Prostate gland (tissue), 2 donors: ENCODE measurements around the gene TSPYL6. TPM values are rescaled to one million over a fixed set of nuclear protein-coding genes. Genes with fewer than 3 reads are reported as not detected.

Experiments
- DNase-seq: peaks from one replicate; pipeline ENCODE4 v3.0.0-alpha.2; 2019; ENCODE audit warnings: low spot score
- H3K27ac ChIP-seq, 2 donors: fragments of 200-600 bp; sonication (generic); 2 replicates each; pipeline ENCODE4 v1.5.1; 2017 to 2019
- H3K27me3 ChIP-seq: fragments of 200-600 bp; sonication (generic); replicated peaks from 2 replicates; pipeline ENCODE4 v1.5.1; 2019; ENCODE audit not compliant: insufficient read depth
- H3K36me3 ChIP-seq, 2 donors: fragments of 200-600 bp; sonication (generic); 1 replicate in 1 of 2; 2 replicates in 1 of 2; pipeline versions ENCODE4 v1.5.1 to v1.8.1; 2017 to 2019
- H3K4me1 ChIP-seq: fragments of 200-600 bp; sonication (generic); replicated peaks from 2 replicates; pipeline ENCODE4 v1.5.1; 2019
- H3K4me3 ChIP-seq, 2 donors: fragments of 200-600 bp; sonication (generic); 2 replicates each; pipeline ENCODE4 v1.5.1; 2017 to 2019
- H3K9me3 ChIP-seq: fragments of 200-600 bp; sonication (generic); 2 replicates; pipeline ENCODE4 v1.5.1; 2017
- CTCF ChIP-seq, 4 experiments: fragments of 200-600 bp in 2 of 4; fragments of 450-650 bp in 2 of 4; sonication (generic) in 2 of 4; IDR thresholded peaks; 1 replicate in 3 of 4; 2 replicates in 1 of 4; pipeline ENCODE4 v1.5.1; 2016 to 2019; ENCODE audit warnings: antibody characterized with exemption in 4 of 4, mild to moderate bottlenecking in 2 of 4, moderate library complexity in 2 of 4
- POLR2A ChIP-seq: fragments of 450-650 bp; IDR thresholded peaks from one replicate; pipeline ENCODE4 v1.6.1; 2016; ENCODE audit warnings: antibody characterized with exemption, mild to moderate bottlenecking
- POLR2AphosphoS5 ChIP-seq: sonication (generic); formaldehyde crosslinking; IDR thresholded peaks from one replicate; pipeline ENCODE4 v1.6.1; 2017; ENCODE audit warnings: antibody characterized with exemption
- WGBS: methylation state at CpG from one replicate; pipeline ENCODE4 v1.1.5; 2018; 5-methylcytosine and 5-hydroxymethylcytosine counted together
- intact Hi-C: fragments of 100-400 bp; cut with DNase I; formaldehyde crosslinking; loops from one replicate; pipeline ENCODE4 v1.14.2; 2022
- total RNA-seq, 2 donors: library from RNA; depleted of rRNA; stranded (reverse); fragments of >200 nt; gene quantifications; one replicate each; pipeline ENCODE4 v1.1.0, GENCODE V29; 2016

Gene TSPYL6
- total RNA-seq, 2 donors from 2014 or later = 16.8 TPM; not detected in 1

- WGBS = 36% methylated on average over 5 of the region's 5 CpGs
- Histone ChIP-seq H3K27ac (no peak overlapping the region), H3K9me3 (no peaks in the 10 kb centered on the region), H3K27me3 (no peaks in the 10 kb centered on the region), H3K4me3 (no peak overlapping the region), H3K36me3 (no peaks in the 10 kb centered on the region), H3K4me1 (no peaks in the 10 kb centered on the region)
- DNase-seq = no peak
- intact Hi-C loops = no loop called here
- TF ChIP-seq POLR2AphosphoS5 = no peak
- no peak for TF ChIP-seq POLR2A
- TF ChIP-seq CTCF (IDR thresholded peaks at IDR 0.05) = no peak
Observed at GRCh38 chr2:54240515-54241469, 15.2 kb downstream of the TSPYL6 start.

- intact Hi-C loops = no loop called here
- H3K4me3 ChIP-seq = no peak overlapping the region
- DNase-seq = no peak
- no peaks in the 10 kb centered on the region for H3K9me3 ChIP-seq
- no peaks in the 10 kb centered on the region for H3K27me3 ChIP-seq
- H3K36me3 ChIP-seq = no peaks in the 10 kb centered on the region
- no peak for TF ChIP-seq CTCF (IDR thresholded peaks at IDR 0.05)
- no peak for TF ChIP-seq POLR2AphosphoS5
- TF ChIP-seq POLR2A = no peak
- H3K4me1 ChIP-seq = no peaks in the 10 kb centered on the region
- 100% methylated on average over 1 of the region's 1 CpG for WGBS
- no peak overlapping the region for H3K27ac ChIP-seq
Observed at GRCh38 chr2:54239427-54239826, 16.6 kb downstream of the TSPYL6 start.

GRCh38 chr2:54237428-54237827 lies 18.6 kb downstream of the TSPYL6 start:
- Histone ChIP-seq H3K27me3 (no peaks in the 10 kb centered on the region), H3K36me3 (no peaks in the 10 kb centered on the region), H3K27ac (no peak overlapping the region), H3K4me1 (no peaks in the 10 kb centered on the region), H3K4me3 (no peak overlapping the region), H3K9me3 (no peaks in the 10 kb centered on the region)
- DNase-seq = no peak
- 98% methylated on average over 2 of the region's 2 CpGs for WGBS
- no peak for TF ChIP-seq CTCF (IDR thresholded peaks at IDR 0.05)
- no peak for TF ChIP-seq POLR2A
- no peak for TF ChIP-seq POLR2AphosphoS5
- intact Hi-C loops = no loop called here

- no peaks in the 10 kb centered on the region for H3K9me3 ChIP-seq
- intact Hi-C loops = no loop called here
- H3K4me1 ChIP-seq = no peaks in the 10 kb centered on the region
- no peak for TF ChIP-seq POLR2AphosphoS5
- no peak for TF ChIP-seq POLR2A
- no peak for TF ChIP-seq CTCF (IDR thresholded peaks at IDR 0.05)
- H3K27ac ChIP-seq = no peak overlapping the region
- H3K4me3 ChIP-seq = no peak overlapping the region
- H3K36me3 ChIP-seq = no peaks in the 10 kb centered on the region
- no peak for DNase-seq
- no peaks in the 10 kb centered on the region for H3K27me3 ChIP-seq
- WGBS = 58% methylated on average over 4 of the region's 4 CpGs
Observed at GRCh38 chr2:54233832-54234649, 22.0 kb downstream of the TSPYL6 start.
